Hematopoietic multipotent progenitor cell (in vitro differentiated cells): ENCODE results near the gene ABCG4. TPM values are rescaled to one million over a fixed set of nuclear protein-coding genes. Genes with fewer than 3 reads are reported as not detected.
A peak's percentile ranks its signal among the peaks of the same experiment; 100 is the strongest.
"Not testable (repeated sequence)": the region's sequence is repeated elsewhere in the genome, so short reads cannot be mapped to it uniquely, and the experiment has no call there.

Experiments
- DNase-seq, 3 donors: peaks; one replicate each; pipeline ENCODE4 v3.0.0-alpha.2; 2011 to 2015; ENCODE audit warnings: low read depth in 2 of 3, low spot score in 2 of 3
- total RNA-seq: library from RNA; depleted of rRNA; stranded (reverse); fragments of >200 nt; gene quantifications from one replicate; pipeline ENCODE4 v1.2.3, GENCODE V29; 2012

Gene ABCG4
- total RNA-seq: under 0.01 TPM

DNA sequence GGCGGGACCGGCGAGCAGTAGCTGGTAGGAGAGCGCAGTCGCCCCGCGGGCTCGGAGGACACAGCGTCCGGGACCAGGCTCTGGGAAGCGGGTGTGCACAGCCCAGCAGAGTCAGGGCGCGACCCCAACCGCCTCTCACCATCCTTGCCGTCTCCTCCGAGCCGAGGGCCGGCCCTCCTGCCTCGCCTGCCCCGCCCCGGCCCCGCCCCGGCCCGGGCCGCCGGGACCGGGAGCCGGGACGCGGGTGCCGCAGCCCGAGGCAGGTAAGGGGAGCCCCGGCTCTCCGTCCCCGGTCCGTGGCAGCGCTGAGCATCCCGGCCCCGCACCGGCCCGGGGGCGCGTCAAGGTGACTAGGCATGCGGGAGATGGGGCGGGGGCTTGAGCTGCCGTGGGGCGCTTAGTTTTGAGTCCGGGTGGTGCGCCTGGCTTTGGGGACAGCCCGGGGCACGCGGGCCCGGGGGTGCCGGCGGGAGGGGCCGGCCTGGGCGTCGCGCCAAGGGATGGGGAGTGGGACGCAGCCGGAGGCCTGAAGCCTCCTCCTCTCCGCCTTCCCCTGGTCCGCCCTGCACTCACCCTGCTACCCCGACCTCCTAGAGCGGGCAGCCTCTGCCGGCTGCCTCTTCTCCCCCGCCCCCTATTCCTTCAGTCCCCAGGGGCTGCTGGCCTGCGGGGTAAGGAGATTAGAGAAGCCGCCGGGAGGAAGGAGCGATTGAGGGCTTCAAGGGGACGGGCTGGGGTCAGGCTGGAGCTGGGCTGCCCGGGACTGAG is at the start of gene ABCG4:
Gene ABCG4 (plus strand): TSS at position 35 of the 768 bp plus-strand sequence. CDS start 914 bp downstream, outside the sequence.
- DNase-seq: peak in 1 of 3 donors; percentile 28

DNA sequence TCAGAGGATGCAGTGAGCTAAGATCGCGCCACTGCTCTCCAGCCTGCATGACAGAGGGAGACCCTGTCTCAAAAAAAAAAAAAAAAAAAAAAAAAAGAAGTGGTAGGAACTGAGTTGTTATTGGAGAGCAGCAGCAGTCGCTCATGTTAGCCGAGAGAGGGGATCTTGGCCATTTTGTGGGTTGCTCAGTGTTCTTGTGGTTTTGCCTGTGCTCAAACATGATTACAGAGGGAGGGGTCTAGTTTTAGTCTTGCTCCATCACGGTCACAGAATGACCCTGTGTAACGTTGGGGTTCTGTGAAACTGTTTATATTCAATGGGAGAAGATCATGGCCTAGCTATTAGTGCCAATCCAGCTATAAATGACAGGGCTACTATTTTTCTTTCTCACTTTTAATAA is 49.1 kb upstream of the ABCG4 start:
- peak in 1 of 3 donors; percentile 46 for DNase-seq

DNA sequence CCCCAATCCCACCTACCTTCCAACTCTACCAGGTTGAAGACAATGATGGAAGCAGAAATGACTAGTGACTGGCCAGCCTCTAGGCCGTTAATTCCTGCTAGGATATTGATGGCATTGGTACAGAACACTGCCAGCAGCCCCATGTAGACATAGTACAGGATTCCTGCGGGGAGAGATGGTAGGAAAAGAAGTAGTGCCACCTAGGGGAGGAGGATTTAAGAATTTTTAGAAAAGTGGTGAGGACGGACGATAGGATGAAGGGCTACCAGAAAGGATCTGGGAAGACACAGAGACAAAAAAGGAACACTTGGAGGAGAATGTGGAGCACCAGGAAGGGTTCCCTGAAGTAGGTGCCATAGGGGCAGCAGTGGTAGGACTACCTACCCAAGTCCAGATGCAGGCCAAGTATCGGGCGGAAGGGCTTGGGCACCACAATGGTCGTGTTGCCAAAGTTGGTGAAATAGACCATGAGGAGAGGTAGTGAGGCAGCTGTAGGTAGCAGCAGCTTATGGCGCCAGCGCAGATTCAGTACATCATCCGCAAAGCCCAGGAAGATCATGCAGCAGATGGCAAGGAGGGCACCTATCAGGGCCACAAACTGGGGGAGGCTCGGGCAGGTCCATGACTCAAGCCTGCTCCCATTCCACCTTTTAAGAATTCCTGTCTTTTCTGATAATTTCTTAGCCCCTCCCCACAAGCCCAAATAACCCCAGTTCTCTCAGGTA is 48.4 kb upstream of the ABCG4 start:
- DNase-seq: no peak

DNA sequence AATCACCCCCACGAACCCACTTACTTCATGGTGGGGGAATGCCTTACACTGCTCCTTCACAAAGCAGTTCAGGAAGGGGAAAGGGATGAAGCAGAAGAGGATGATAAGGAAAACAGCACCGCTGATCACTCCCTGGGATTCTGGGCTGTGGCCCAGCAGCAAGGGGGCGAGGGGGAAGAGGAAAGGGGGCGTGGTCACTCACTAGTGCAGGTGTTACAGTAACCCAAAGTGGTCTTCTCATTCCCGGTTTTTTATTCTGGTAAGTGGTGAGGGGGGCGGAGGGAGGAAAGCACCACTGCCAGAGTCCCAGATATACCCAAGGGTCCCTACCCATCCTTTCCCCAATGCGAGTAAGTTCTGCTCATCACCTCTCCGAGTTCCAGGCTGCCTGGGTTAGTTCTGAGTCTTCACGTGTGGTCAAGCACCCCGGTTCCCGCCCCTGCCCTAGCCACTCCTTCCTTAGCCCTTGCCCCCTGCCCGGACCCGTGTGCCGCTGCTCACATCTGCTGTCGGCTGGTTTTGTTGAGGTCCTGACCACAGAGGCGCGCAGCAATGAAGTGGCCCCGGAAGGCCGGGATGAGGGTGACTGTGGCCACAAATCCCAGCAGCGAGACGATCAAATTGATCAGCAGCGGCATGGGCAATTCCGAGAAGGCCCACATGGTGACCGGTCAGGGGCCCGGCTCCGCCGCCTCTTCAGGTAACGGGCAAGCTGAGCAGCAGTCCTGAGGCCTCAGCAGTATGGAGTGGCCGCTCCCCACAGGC is 47.7 kb upstream of the ABCG4 start:
- no peak for DNase-seq

DNA sequence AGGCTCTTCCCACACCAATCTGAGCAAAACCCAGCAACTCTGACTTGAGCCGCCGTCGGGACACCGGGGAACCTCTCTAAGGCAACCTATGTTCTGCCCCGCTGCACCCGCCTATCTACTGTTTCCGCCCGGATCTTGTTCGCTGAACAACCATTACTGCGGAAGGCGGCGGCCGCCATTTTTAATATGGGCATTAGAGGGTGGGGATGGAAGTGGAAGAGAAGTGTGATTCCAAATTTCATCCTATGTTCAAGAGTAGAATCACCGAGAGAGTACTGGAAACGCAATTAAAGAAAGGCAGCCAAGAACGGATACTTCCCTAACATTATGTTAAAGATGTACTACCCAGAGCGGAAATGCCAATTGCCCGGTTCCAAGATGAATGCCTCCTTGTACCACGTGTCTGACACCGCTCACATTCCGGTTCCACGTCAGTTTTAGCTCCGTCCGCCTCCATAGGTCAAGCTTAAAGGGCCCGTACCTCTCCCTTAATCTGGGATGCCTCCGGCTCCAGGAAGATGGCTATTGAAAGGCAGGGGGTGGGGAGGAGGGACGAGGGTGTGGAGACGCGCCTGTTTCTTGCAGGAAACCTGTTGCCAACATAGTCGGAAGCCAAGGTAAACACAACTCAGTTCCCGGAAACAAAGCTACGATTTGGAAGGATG is 47.0 kb upstream of the ABCG4 start, which contains the start of gene DPAGT1:
Gene DPAGT1 (minus strand): TSS at position 95 of the 665 bp plus-strand sequence. CDS start 198 bp downstream, outside the sequence.
- DNase-seq: peak; percentile 75 to 91 (median 88)

DNA sequence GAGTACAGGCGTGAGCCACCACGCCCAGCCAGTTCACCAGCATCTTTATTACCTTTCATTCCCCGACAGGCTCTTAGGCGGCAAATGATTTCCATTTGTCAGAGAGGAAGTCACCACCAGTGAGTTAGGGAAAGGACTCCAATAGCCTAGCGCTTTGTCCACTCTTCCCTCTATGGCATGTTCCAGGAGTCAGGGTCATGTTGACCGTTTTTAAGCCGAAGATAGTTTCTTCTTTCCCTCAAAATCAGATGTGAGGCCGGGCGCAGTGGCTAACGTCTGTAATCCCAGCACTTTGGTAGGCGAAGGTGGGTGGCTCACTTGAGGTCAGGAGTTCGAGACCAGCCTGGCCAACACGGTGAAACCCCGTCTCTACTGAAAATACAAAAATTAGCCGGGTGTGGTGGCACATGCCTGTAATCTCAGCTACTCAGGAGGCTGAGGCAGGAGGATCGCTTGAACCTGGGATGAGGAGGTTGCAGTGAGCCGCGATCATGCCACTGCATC is 45.6 kb upstream of the ABCG4 start:
- not testable (repeated sequence) for DNase-seq

DNA sequence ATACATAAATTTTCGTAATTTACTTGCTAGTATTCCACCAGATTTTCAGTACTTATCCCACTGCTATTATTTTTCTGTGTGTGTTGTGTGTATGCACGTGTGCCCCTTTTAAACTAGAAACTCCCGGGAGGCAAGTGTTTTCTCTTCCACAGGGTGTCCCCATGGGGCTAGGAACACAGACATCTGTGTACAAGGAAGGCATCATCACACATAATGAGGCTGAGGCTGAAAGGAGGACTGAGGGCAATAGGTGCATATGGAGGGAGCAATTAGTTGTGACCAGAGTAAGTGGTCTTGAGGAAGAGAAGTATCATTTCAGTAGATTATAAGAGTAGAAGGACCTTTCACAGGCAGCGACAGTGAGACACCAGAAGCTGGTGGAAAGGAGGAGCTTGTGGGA is 45.1 kb upstream of the ABCG4 start:
- DNase-seq: no peak

DNA sequence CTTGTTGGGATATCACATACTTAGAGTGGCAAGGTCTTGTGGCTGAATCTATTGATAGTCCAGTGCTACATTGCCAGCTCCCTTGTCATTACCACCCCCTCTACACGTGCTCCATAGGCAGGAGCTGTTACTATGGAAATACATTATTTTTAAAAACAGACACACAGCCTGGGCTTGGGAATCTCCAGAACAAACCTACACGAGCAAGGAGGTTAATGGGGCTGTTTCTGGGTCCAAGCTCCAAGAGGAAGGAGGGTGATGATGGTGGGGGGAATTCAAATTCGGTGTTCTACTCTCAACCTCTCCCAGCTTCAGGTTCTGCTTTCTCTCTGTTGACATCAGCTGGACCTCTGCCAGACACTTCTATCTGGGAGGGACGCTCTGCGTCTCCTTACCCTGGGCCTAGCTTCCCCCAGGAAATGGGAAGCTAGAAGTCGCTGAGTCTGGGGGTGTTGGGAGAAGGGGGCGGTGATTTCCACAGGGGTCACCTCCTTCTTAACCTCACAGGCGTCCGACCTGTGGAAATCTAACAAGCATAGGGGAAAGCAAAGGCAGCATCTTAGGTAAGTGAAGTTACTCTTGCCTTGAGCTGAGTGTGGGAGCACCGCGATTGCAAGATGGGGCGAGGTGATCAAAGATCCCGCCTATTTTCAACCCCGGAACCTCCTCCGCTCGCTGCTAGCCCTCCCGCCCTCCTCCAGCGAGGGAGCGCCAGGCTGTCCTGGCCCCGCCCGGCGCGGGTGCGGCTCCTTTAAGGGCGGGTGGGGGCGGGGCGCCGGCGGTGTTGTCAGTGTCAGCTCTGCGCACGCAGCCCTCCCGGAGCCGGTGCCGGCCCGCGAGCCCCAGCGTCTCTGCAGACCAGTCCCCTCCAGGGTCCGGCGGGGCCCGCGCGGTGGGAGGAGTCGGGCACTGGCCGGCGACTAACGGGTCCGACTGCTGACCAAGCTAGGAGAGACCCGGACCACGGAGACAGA is 42.0 kb upstream of the ABCG4 start, which contains the start of gene C2CD2L:
Gene C2CD2L (plus strand): TSS at position 781 of the 974 bp plus-strand sequence. CDS start 398 bp downstream, outside the sequence.
- peak; percentile 75 to 85 (median 82) for DNase-seq

DNA sequence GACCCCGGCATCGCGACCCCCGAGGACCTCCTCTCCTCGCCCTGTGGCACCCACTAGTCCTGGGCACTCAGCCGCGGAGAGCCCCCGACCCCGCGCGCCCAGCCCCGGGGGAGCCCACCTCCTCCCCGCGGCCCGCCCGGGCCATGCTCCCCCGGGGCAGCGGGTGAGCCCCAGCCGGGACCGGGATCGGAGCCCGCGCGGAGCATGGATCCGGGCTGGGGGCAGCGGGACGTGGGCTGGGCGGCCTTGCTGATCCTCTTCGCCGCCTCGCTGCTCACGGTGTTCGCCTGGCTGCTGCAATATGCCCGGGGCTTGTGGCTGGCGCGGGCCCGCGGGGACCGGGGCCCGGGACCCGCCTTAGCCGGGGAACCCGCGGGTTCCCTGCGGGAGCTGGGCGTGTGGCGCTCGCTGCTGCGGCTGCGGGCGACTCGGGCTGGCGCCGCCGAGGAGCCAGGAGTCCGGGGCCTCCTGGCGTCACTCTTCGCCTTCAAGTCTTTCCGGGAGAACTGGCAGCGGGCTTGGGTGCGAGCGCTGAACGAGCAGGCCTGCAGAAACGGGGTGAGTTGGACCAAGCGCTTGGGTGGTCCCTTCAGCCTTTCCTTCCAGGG is 41.2 kb upstream of the ABCG4 start:
- DNase-seq: no peak

DNA sequence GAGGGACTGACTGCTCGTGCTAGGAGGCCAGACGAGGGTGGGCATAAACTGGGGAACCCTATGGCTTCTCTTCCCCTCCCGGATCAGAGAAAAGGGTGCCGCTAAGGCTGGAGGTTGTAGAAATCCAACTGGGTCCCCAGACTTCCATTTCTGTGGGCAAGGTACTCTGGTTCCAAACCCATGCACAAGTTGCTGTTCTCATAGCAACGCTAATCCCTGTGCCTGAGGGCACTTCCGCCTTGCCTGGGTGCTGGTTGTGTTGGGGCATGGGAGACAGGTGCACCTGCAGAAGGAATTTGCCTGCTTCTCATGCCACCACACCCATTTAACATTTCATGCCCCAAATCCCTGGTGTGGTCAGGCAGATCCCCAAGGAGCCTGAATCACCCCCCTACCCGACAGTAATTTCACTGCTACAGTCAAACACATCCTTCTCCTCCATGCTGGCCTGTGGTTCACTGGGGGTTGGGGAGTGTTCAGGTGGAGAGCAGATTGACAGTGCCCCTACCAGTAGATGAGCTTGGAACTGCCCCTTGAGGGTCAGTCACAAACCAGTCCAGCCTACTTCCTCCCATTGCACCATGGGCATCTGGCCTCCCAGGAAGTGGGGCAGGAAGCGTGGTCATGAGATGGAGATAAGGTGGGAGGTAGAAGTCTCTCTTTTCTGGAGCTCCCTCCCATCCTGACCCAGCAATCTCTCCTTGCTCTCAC is 40.6 kb upstream of the ABCG4 start:
- DNase-seq: no peak

DNA sequence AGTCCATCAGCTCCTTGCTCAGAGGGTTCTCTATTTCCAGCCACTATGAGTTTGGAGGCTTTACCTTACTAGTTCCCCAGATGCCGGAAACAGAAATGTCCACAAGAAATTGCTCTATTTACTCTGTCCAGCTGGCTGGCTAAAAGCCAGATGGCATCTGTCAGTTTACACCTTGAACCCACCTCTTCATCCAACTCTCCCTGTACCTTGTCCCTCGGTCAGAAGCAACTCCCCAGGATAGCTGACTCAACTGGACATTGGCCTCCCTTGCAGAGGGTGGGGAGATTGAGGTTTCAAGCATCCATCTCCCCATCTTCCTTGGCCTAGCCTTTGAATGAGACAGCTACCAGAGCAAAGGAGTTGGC is 40.0 kb upstream of the ABCG4 start:
- DNase-seq: no peak

DNA sequence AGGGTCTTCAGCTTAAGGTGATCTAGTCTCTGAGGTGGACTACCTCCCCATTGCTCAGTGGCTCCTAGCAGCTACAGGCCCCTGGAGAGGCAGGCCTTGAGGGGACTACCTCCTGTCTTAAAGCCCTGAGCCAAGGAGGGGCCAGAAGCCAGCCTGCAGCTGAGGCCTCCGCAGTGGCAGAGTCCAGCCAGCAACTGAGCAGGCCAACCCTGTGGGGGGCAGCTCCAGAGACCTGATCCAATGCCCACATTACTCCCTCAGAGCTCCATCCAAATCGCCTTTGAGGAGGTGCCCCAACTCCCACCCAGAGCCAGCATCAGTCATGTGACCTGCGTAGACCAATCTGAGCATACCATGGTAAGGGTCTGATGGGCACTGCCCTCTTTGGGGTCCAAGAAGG is 39.0 kb upstream of the ABCG4 start:
- DNase-seq: no peak

DNA sequence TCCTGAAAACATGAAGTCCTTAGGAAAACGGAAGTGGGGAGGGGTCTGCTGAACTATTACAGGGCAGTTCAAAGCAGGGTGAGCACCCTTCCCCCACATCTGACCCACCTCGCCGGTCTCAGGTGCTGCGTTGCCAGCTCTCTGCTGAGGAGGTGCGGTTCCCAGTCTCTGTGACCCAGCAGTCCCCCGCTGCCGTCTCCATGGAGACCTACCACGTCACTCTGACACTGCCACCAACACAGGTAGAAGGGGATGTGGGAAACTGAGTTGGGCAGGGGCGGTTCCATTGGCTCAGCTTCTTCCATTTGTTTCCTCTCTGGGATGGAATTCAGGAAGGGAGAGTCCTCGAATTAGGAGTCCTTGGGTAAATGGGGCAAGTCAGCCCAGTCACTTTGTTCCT is 38.4 kb upstream of the ABCG4 start:
- DNase-seq: no peak

DNA sequence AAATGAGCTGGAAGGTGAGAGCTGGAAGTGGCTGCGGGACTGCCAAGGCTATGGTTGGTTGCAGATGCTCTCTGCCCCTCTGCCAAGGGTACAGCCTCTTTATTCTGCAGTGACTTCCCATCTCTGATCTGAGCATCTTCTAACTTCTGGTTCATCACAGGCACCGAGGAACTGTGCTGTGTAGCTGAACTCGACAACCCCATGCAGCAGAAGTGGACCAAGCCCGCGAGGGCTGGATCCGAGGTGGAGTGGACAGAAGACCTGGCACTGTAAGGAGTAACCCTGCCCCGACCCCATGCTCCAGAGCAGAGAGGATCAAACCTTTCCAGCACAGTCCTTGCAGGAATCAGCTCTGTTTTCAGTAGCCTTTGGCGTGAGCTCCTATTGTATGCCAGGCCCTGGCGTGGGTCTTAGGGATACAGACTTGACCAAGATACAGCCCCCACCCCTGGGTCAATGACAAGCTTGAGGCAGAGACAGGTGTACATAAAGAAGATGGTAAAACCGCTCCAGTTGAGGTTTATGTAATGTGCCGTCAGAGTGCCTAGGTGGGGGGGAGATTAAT is 37.4 kb upstream of the ABCG4 start:
- no peak for DNase-seq

DNA sequence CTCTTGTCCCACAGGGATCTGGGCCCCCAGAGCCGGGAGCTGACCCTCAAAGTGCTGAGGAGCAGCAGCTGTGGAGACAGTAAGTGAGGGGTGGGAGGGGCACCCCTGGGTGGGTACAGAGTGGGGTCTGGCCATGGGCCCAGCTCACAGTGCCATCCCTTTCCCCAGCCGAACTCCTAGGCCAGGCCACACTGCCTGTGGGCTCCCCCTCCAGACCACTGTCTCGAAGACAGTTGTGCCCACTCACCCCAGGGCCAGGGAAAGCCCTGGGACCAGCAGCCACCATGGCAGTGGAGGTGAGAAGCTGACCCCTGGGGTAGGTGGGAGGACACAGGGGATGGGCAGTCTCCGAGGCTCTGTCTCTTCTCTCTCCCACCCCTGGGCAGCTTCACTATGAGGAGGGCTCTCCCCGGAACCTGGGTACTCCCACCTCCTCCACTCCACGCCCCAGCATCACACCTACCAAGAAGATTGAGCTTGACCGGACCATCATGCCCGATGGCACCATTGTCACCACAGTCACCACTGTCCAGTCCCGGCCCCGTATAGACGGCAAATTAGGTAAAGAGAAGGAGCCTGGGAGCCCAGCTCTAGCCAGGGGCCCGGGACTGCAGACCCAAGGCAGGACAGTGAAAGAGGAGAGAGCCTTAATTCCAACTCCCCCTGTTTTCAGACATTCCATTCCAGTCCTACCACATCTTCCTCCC is 36.4 kb upstream of the ABCG4 start:
- DNase-seq: no peak

DNA sequence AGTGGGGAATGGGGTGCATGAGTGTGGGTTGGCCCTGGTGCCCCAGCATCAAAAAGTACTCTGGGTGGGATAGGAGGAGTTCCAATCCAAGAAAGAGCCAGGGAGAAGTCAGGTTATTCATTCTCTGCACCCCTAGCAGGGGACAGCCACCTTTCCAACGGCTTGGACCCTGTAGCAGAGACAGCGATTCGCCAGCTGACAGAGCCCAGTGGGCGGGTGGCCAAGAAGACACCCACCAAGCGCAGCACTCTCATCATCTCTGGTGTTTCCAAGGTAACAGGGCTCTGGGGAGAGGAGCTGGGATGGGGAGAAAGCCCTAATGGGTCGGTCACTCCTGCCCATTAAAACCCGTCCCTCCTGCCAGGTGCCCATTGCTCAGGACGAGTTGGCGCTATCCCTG is 35.1 kb upstream of the ABCG4 start:
- no peak for DNase-seq

DNA sequence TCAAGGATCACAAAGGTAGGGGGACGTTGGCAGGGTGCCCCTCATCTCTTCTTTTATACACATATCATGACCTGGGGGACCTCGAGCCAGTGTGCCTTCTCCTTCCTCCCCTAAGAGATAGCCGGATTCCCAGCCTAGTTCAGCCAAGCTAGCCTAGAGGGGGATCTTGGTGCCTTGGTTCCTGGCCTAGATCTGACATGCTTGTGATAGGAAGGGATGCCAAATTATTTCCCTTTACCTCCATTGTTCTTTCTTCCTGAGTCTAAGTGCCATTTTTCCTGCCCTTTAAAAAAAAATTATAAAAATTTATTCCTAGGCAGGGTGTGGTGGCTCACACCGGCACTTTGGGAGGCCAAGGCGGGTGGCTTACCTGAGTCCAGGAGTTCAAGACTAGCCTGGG is 34.5 kb upstream of the ABCG4 start:
- no peak for DNase-seq
